Measurements from ENCODE around the gene NOL4L.

GRCh38 chr20:32480371-32481241 is 104.5 kb downstream of the NOL4L start:
- TF ChIP-seq, protein P1, sequence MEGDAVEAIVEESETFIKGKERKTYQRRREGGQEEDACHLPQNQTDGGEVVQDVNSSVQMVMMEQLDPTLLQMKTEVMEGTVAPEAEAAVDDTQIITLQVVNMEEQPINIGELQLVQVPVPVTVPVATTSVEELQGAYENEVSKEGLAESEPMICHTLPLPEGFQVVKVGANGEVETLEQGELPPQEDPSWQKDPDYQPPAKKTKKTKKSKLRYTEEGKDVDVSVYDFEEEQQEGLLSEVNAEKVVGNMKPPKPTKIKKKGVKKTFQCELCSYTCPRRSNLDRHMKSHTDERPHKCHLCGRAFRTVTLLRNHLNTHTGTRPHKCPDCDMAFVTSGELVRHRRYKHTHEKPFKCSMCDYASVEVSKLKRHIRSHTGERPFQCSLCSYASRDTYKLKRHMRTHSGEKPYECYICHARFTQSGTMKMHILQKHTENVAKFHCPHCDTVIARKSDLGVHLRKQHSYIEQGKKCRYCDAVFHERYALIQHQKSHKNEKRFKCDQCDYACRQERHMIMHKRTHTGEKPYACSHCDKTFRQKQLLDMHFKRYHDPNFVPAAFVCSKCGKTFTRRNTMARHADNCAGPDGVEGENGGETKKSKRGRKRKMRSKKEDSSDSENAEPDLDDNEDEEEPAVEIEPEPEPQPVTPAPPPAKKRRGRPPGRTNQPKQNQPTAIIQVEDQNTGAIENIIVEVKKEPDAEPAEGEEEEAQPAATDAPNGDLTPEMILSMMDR (IDR thresholded peaks at IDR 0.05): no peak
- TF ChIP-seq POLR2A (IDR thresholded peaks at IDR 0.05): no peak
